ENCODE results near the gene XPO5.

Gene XPO5

GRCh38 chr6:43494766-43495165 lies 81.1 kb downstream of the XPO5 start:
- FAIRE-seq: no peak

- no peak for FAIRE-seq
These were observed 81.5 kb downstream of the XPO5 start for GRCh38 chr6:43494321-43494720.

DNA sequence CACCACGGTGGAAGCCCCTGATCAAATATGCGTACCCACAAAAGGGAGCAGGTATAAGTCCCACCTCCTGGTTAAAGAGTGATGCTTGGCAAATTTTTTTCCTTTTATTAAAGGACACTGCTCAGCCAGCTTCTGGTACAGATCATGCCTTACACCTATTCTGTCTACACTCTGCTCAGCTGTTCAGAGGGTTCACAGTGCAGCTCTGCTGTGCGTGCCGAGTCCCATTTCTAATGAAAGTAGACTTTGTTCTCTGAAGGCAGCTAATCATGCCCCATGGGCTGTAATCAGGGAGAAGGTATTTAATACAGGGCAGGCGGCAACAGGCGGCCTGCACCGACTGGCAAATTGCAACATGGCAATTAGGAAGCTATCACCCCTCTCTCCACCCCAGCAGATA lies 82.0 kb downstream of the XPO5 start:
- FAIRE-seq: no peak

DNA sequence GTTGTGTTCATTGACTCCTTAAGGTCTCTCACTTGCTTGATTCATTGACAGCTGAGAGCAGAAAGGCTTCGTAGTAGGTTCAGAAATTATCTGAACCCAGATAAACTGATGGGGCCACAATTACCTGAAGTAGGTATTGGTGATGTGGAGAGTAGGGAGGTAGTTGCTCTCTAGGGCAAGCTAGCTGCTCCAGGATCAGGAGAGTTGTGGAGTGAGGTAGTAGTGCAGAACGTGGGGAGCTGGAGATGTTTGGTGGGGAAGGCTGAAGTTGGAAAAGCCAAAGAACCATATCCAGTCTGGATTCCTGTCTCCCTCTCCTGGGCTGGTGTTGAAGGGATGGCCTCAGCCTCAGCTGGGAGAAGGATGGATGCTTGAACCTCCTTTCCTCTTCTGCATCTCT lies 82.6 kb downstream of the XPO5 start:
- no peak for FAIRE-seq

DNA sequence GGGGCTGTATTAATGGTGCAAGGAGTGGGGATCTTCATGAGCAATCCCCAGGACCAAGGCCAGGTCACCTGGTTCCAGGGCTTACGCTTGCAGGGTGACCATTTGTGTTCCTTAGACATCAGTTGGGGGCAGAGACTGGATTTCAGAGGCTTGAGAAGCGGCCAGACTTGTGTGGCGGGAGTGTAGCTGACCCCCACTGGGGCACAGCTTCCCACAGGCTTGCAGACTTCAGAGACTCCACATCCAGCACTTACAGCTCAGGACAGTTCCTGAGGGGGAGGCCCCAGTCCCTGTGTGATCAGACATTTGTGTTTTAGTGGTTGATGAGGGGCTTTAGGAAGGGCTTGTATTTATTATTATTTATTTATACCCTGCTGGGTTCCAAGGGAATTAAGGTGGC lies 83.2 kb downstream of the XPO5 start:
- FAIRE-seq: no peak

DNA sequence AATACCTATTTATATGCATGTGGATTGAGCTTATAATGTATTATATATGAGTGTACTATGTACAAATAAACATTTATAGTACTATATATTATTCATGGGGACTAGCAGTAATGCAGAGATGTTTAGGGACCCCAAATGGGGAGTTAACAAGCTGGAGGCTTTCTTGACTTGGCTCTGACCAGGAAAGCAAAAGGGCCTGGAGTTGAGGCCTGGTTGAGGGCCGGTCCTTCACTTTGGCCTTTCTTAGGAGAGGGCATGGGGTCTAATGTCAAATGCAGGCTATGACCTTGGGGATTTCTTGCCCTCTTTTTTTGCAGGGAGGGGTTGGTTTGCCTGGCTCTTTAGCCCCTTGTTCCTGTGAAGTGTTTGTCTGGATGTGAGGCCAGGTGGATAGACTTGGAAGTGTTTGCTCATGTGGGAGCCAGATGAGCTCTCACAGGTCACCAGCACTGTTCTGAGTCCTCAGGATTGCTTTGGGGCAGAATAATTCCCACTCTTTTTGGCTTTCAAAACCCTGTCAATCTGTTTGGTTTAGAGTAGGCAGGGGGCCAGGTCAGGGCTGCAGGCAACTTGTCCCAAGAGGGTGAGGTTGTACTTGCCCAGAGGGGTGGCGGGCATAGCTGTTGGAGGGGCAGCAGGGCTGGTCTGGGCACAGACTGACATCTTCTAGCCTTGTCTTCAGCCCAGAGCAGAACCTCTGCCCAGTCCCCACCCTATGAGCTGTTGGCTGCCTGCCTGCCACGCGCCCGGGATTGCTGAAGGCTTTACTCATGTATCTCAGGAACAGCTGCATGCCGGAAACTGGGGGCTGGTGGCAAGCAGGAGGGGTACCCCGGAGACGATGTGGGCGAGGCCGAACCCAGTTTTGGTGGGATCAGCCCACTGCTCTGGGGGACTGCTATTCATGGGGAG lies 83.8 kb downstream of the XPO5 start:
- FAIRE-seq: no peak

- FAIRE-seq: no peak
These were observed 85.3 kb downstream of the XPO5 start for GRCh38 chr6:43490523-43490939.

DNA sequence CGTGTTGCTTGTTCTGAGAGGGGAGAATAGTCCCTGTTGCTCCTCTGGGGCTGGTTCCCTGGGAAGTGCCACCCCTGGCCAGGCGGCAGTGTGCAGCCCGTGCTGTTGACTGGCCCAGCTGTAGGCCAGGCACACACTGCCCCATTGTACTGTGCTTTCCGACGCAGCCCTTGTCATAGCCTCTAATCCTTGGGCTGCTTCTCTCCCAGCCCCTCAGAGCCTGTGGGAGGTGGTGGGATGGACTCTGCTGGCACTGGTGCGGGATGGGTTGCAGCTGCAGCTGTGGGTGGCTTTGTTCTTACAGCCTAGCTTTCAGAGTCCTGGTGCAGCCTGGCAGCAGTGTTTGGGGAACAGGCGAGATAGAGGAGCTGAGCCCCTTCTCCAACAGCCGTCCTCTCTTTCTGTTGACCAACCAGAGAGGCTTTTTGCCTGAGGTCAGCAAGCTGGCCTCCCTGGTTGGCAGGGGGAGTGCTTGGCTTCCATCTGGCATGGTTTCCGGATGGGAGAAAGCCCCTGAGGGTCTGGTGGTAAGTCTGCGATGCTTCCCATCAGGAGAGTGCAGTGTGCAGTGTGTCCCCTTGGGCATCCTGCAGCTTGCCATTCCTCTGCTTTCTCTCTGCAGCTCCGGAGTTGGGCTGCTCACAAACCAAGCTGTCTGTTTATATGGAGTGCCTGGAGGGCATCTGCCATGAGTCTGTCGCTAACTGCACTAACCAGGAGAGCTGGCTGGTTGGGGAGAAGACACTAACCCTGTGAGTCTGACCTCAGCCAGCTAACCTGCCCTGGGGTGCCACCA lies 86.4 kb downstream of the XPO5 start:
- FAIRE-seq: no peak

- no peak for FAIRE-seq
These were observed 87.1 kb downstream of the XPO5 start for GRCh38 chr6:43488667-43489276.

DNA sequence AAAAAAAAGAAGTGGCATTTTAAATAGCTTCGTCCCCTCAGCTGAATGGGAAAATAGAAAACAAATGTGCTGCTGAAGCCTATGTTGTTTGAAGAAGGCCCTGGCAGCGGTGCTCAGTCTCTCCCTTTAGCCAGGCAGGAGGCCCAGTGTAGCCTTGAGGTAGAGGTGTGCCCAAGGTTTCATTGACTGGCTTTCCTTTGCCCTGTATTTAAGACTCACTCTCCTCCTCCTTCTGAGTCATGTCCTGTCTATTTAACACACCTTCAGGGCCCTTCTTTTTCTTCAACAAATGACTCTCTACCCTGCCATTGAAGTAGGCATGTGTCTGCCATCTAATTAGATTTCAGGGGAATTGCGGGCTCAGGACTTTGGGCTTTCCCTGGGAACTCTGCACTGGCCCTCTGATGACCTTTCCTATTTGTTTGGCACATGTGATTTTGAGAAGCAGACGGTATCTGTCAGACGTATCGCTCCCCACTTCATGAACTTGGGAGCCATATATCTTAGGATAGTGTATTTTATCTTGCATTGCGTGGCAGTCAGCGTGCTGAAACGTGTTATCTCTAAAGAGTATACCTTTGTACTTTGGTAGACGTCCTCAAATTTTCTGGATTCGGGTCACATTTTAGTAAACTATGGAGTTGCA lies 94.1 kb downstream of the XPO5 start:
- FAIRE-seq: no peak

GRCh38 chr6:43481075-43481474 lies 94.8 kb downstream of the XPO5 start:
- no peak for FAIRE-seq

DNA sequence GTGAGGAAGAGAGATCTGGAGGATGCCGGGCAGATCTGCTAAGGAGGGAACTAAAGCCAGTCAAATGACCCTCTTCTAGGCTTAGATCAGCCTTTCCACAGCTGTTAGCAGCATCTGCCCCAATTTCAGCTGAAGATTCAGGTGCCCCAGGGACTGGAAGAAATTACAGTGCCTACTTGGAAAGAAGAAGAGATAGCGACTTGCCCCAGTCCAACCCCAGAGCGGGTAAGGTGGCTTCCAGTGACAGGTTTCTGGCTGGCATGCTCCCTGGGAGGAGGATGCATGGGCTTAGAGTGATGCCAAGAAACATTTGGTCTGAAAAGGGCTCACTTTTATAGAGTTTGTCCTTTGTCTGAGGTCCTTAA lies 97.8 kb downstream of the XPO5 start:
- FAIRE-seq: no peak

DNA sequence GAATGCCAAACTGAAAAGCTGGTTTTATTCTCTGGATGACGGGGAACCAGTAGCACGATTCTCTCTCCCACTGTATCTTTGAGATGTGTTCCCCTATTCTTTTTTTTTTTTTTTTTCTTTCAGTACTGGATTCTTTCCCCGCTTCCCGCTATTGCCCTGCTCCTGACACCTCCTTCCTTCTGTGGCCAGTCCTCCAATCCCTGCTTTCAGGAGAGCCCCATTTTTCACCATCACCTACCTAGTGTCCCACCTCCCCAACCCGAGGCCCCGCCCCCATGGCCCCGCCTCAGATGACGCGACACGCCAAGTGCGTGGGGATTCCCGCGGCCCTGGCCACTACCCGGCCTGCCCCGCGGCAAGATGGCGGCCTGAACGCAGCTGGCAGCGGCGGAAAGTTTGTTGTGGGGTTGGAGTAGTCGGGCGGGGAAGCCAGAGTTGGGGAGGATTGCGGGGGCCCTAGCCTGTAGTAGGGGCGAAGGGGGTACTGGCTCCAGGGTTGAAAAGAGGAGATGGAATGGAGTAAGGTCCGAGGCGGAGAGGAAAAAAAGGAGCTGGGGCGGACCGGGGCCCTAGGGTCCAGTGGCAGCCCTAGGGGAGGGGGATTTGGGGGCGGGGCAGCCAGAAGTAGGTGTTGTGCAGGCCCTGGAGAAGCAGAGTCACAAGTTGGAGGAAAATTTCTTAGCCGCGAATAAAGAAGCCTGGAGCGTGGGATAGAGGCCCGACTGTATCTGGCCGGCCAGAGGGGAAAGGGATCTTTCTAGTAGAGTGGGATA lies 98.4 kb downstream of the XPO5 start, which contains the start of gene TJAP1:
TSS of gene TJAP1 (plus strand) at position 336 of the 773 bp plus-strand sequence. CDS start 21,432 bp downstream, outside the sequence.
- no peak for FAIRE-seq

- no peak for FAIRE-seq
These were observed 99.1 kb downstream of the XPO5 start for GRCh38 chr6:43476746-43477145.

DNA sequence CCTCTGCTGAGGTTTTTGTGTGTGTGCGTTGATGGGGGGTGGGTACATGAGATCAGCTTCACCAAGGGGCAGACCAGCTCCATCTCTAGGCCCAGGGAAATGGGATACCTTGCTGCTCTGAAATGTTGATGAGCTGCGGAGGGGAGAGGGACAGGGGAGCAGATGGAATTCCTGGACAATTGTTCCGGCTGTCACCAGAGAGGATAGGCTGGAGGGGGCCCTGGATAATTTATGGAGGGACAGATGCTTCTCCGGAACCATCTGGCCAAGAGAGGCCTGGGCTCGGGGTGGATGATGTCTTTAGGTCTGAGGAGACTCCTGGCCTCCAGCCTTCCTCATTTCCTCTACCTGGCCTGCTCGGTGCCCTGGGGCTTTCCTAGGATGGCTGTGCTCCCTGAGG lies 100.3 kb downstream of the XPO5 start:
- FAIRE-seq: no peak

GRCh38 chr6:43472515-43472914 lies 103.3 kb downstream of the XPO5 start:
- FAIRE-seq: no peak
